SU-DHL-6 (cell line): ENCODE results near the gene CD79B.
"Not testable (repeated sequence)": the region's sequence is repeated elsewhere in the genome, so short reads cannot be mapped to it uniquely, and the experiment has no call there.

ENCODE experiments used
- H2AFZ ChIP-seq: fragments of 200-600 bp; sonication (generic); 2 replicates; pipeline ENCODE4 v1.6.1; 2014; ENCODE audit warnings: low read depth, mild to moderate bottlenecking, moderate library complexity, mixed read lengths, antibody characterized with exemption, low read length; ENCODE audit not compliant: severe bottlenecking
- H3F3A ChIP-seq: fragments of 200-600 bp; shearing (Covaris generic); 2 replicates; pipeline ENCODE4 v1.6.0; 2016; ENCODE audit warnings: antibody characterized with exemption, mild to moderate bottlenecking; ENCODE audit not compliant: insufficient read depth
- H3K27ac ChIP-seq: fragments of 200-600 bp; sonication (generic); 2 replicates; pipeline ENCODE4 v1.5.1; 2016; ENCODE audit warnings: low read depth, mild to moderate bottlenecking, low read length, moderate library complexity, mixed read lengths
- H3K27me3 ChIP-seq: fragments of 200-600 bp; sonication (generic), shearing (Covaris generic); 2 replicates; pipeline ENCODE4 v1.6.0; 2014; ENCODE audit warnings: mild to moderate bottlenecking, low read length
- H3K36me3 ChIP-seq: fragments of 200-600 bp; sonication (generic); 2 replicates; pipeline ENCODE4 v1.6.1; 2014; ENCODE audit warnings: mild to moderate bottlenecking, low read length, mixed read lengths
- H3K4me2 ChIP-seq: fragments of 300-600, 200-600 bp; shearing (Covaris generic), sonication (generic); 2 replicates; pipeline ENCODE4 v1.6.0; 2014; ENCODE audit warnings: low read length, low read depth, mild to moderate bottlenecking; ENCODE audit not compliant: poor library complexity, severe bottlenecking
- H3K4me3 ChIP-seq: fragments of 200-600 bp; sonication (generic); 2 replicates; pipeline ENCODE4 v1.5.1; 2014; ENCODE audit warnings: antibody characterized with exemption, low read length, mild to moderate bottlenecking, mixed read lengths; ENCODE audit not compliant: insufficient read depth, poor library complexity, severe bottlenecking
- H3K79me2 ChIP-seq: fragments of 200-600 bp; sonication (generic); 2 replicates; pipeline ENCODE4 v1.6.1; 2014; ENCODE audit warnings: mild to moderate bottlenecking, low read length, moderate library complexity; ENCODE audit not compliant: insufficient read depth
- H3K9ac ChIP-seq: fragments of 200-600 bp; sonication (generic); 2 replicates; pipeline ENCODE4 v1.7.0; 2014; ENCODE audit warnings: mild to moderate bottlenecking, low read length
- H3K9me2 ChIP-seq: fragments of 200-600 bp; sonication (generic); replicated peaks from 2 replicates; pipeline ENCODE4 v1.6.1; 2014; ENCODE audit warnings: low read length; ENCODE audit not compliant: insufficient read depth
- H3K9me3 ChIP-seq: fragments of 200-600 bp; sonication (generic); 2 replicates; pipeline ENCODE4 v1.6.1; 2014; ENCODE audit warnings: low read length, mixed read lengths; ENCODE audit not compliant: insufficient read depth
- H4K20me1 ChIP-seq: fragments of 200-600 bp; sonication (generic); 2 replicates; pipeline ENCODE4 v1.6.1; 2014; ENCODE audit warnings: low read depth, mild to moderate bottlenecking, antibody characterized with exemption, low read length, moderate library complexity, mixed read lengths
- CTCF ChIP-seq: fragments of 200-600 bp; sonication (generic); IDR thresholded peaks from one replicate; pipeline ENCODE4 v1.5.1; 2017; ENCODE audit warnings: antibody characterized with exemption, mild to moderate bottlenecking, low read length, moderate library complexity; ENCODE audit not compliant: insufficient read depth, poor library complexity, severe bottlenecking
- EZH2phosphoT487 ChIP-seq: fragments of 200-600 bp; sonication (generic), shearing (Covaris generic); conservative IDR thresholded peaks from 2 replicates; pipeline ENCODE4 v1.6.1; 2018; ENCODE audit warnings: mild to moderate bottlenecking, antibody characterized with exemption, low read length, moderate library complexity, mixed read lengths

Gene CD79B

GRCh38 chr17:63919311-63919723, 12.8 kb downstream of the CD79B start:
- H3F3A ChIP-seq = peaks cover 22% of the 10 kb centered on the region
- peak overlapping the region; percentile 52 for H3K9ac ChIP-seq
- no peaks in the 10 kb centered on the region for H3K27me3 ChIP-seq
- H3K4me3 ChIP-seq = peak overlapping the region; percentile 50
- H3K36me3 ChIP-seq = no peaks in the 10 kb centered on the region
- peak overlapping the region; percentile 63 for H2AFZ ChIP-seq
- no peaks in the 10 kb centered on the region for H4K20me1 ChIP-seq
- no peaks in the 10 kb centered on the region for H3K79me2 ChIP-seq
- no peaks in the 10 kb centered on the region for H3K9me3 ChIP-seq
- H3K4me2 ChIP-seq = peak overlapping the region; percentile 65
- H3K27ac ChIP-seq = peak overlapping the region; percentile 91
- H3K9me2 ChIP-seq = no peaks in the 10 kb centered on the region
- no peak for TF ChIP-seq EZH2phosphoT487
- peak; percentile 72 for TF ChIP-seq CTCF

DNA sequence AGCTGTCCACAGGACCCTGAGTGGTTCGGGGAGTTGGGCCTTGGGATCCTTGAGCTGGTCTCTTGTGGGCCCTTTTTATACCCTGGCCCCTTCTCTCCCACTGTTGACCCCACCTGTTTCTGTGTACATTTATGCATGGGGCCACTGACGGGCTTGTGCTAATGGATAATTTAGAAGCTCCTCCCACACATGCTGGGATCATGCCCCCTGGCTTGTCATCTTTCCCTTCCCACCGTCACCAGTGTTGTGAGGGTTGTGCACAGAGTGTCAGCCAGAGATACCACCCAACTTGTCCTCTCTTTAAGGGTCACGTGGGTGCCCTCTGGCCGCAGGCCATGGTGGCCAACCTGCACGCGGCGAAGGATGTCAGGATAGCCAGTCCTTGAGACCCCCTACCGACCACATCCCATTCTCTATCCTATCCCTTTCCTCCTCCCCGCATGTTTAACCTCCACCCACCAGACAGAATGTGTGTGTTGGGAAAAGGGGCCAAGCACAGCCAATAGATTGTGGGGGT, 13.3 kb downstream of the CD79B start, which contains the start of gene GH1:
Gene GH1, minus strand, starts transcription at position 51 of the 517 bp plus-strand sequence. CDS start 63 bp downstream, outside the sequence.
- Histone ChIP-seq H3K4me2 (peak within 1 kb of the TSS; percentile 65), H3K27ac (peak within 1 kb of the TSS; percentile 91), H2AFZ (peak within 1 kb of the TSS; percentile 63), H3F3A (peaks cover 20% of the 10 kb centered on the region), H3K4me3 (peak within 1 kb of the TSS; percentile 50), H3K9ac (peak within 1 kb of the TSS; percentile 52)
- not testable (repeated sequence) for H4K20me1 ChIP-seq, H3K9me2 ChIP-seq, H3K36me3 ChIP-seq, H3K27me3 ChIP-seq, H3K79me2 ChIP-seq, H3K9me3 ChIP-seq

DNA sequence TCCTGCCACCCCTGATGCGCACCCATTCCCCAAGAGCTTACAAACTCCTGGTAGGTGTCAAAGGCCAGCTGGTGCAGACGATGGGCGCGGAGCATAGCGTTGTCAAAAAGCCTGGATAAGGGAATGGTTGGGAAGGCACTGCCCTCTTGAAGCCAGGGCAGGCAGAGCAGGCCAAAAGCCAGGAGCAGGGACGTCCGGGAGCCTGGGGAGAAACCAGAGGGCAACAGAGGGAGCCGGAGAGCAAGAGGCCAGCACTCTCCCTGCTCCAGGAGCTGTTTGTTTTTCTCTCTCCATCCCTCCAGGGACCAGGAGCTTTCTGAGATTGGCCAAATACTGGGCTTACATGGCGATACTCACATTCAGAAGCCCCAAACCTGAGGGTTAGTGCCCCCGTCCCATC, 13.8 kb downstream of the CD79B start:
- TF ChIP-seq EZH2phosphoT487 = no peak
- TF ChIP-seq CTCF = no peak
- H3K4me3 ChIP-seq = no peak overlapping the region
- H3K36me3 ChIP-seq = no peaks in the 10 kb centered on the region
- H3K4me2 ChIP-seq = no peak overlapping the region
- no peaks in the 10 kb centered on the region for H3K27me3 ChIP-seq
- H4K20me1 ChIP-seq = no peaks in the 10 kb centered on the region
- H3K9ac ChIP-seq = no peak overlapping the region
- H2AFZ ChIP-seq = no peak overlapping the region
- no peaks in the 10 kb centered on the region for H3K9me3 ChIP-seq
- H3K9me2 ChIP-seq = no peaks in the 10 kb centered on the region
- H3K27ac ChIP-seq = no peak overlapping the region
- H3K79me2 ChIP-seq = no peaks in the 10 kb centered on the region
- H3F3A ChIP-seq = peaks cover 20% of the 10 kb centered on the region

GRCh38 chr17:63917646-63918045, 14.5 kb downstream of the CD79B start:
- H4K20me1 ChIP-seq = no peaks in the 10 kb centered on the region
- no peaks in the 10 kb centered on the region for H3K79me2 ChIP-seq
- no peaks in the 10 kb centered on the region for H3K9me2 ChIP-seq
- H3K4me3 ChIP-seq = no peak overlapping the region
- H3K36me3 ChIP-seq = no peaks in the 10 kb centered on the region
- no peaks in the 10 kb centered on the region for H3K27me3 ChIP-seq
- H3K9ac ChIP-seq = no peak overlapping the region
- H3K27ac ChIP-seq = no peak overlapping the region
- TF ChIP-seq CTCF (no peak), EZH2phosphoT487 (no peak)
- no peak overlapping the region for H3K4me2 ChIP-seq
- peaks cover 16% of the 10 kb centered on the region for H3F3A ChIP-seq
- no peaks in the 10 kb centered on the region for H3K9me3 ChIP-seq
- H2AFZ ChIP-seq = no peak overlapping the region

DNA sequence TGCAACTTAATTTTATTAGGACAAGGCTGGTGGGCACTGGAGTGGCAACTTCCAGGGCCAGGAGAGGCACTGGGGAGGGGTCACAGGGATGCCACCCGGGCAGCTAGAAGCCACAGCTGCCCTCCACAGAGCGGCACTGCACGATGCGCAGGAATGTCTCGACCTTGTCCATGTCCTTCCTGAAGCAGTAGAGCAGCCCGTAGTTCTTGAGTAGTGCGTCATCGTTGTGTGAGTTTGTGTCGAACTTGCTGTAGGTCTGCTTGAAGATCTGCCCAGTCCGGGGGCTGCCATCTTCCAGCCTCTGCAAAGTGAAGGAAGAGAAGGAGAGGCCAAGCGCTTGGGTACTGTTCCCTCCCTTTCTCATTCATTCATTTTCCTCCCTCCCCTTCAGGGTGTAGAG, 14.9 kb downstream of the CD79B start:
- not testable (repeated sequence) for H3K79me2 ChIP-seq, H3K36me3 ChIP-seq, H3K4me2 ChIP-seq, H2AFZ ChIP-seq, H3K9ac ChIP-seq, H3K4me3 ChIP-seq, H3K9me2 ChIP-seq, H3K9me3 ChIP-seq, H3K27me3 ChIP-seq, H4K20me1 ChIP-seq, H3K27ac ChIP-seq
- H3F3A ChIP-seq = peaks cover 16% of the 10 kb centered on the region
